Transverse colon (tissue), 4 donors: ENCODE data around the gene ANKH.

Experiments used
- EP300 ChIP-seq: sonication (generic); formaldehyde crosslinking; IDR thresholded peaks from one replicate; pipeline ENCODE4 v1.6.1; 2017; ENCODE audit warnings: antibody characterized with exemption, low read depth
- POLR2A ChIP-seq: fragments of 450-650 bp; IDR thresholded peaks from one replicate; pipeline ENCODE4 v1.6.1; 2016; ENCODE audit warnings: antibody characterized with exemption, mild to moderate bottlenecking, moderate library complexity
- POLR2AphosphoS5 ChIP-seq, 3 donors: sonication (generic); formaldehyde crosslinking; IDR thresholded peaks; one replicate each; pipeline ENCODE4 v1.6.1; 2016; ENCODE audit warnings: antibody characterized with exemption in 3 of 3
- TF ChIP-seq, protein P1 (sequence below), 5 experiments: fragments of 200-600 bp in 3 of 5; fragments of 450-650 bp in 2 of 5; sonication (generic) in 3 of 5; IDR thresholded peaks; 1 replicate in 2 of 5; 2 replicates in 3 of 5; pipeline ENCODE4 v1.5.1; 2016 to 2017; ENCODE audit warnings: antibody characterized with exemption in 5 of 5, inconsistent platforms in 3 of 5, mild to moderate bottlenecking in 2 of 5, moderate library complexity in 1 of 5

DNA sequence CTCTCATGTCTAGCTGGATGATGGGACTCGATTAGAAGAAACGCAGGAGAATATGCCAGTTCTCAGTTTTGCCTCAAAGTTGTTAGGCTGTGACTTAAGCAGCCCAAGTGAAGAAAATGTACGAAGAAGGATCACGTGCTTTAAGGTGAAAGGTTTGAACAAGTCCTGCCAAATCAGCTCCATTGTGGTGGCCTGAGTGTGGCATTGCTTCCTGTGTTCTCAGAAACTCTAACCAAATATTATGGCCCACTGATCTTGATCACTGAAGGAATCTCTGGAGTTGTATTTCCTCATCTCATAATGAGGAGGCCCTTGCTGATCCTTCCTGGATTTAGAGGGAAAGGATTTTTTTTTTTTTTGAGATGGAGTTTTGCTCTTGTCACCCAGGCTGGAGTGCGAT is 163.0 kb downstream of the ANKH start:
- TF ChIP-seq, protein P1, sequence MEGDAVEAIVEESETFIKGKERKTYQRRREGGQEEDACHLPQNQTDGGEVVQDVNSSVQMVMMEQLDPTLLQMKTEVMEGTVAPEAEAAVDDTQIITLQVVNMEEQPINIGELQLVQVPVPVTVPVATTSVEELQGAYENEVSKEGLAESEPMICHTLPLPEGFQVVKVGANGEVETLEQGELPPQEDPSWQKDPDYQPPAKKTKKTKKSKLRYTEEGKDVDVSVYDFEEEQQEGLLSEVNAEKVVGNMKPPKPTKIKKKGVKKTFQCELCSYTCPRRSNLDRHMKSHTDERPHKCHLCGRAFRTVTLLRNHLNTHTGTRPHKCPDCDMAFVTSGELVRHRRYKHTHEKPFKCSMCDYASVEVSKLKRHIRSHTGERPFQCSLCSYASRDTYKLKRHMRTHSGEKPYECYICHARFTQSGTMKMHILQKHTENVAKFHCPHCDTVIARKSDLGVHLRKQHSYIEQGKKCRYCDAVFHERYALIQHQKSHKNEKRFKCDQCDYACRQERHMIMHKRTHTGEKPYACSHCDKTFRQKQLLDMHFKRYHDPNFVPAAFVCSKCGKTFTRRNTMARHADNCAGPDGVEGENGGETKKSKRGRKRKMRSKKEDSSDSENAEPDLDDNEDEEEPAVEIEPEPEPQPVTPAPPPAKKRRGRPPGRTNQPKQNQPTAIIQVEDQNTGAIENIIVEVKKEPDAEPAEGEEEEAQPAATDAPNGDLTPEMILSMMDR (IDR thresholded peaks at IDR 0.05): no peak
- TF ChIP-seq EP300 (no peak), POLR2A (no peak), POLR2AphosphoS5 (IDR thresholded peaks at IDR 0.05) (no peak)
